Measurements from ENCODE around the gene SNX18. TPM values are rescaled to one million over a fixed set of nuclear protein-coding genes. Genes with fewer than 3 reads are reported as not detected.

Gene SNX18
- total and polyA plus RNA-seq, 10 of the 15 experiments (the other 5 are each of a cell fraction or from before 2014, with no cell fraction given), result 0.27 to 1.7 (median 0.47) TPM

GRCh38 chr5:54595721-54596120, 78.2 kb downstream of the SNX18 start (continued):
- no peak for TF ChIP-seq ZBTB11 (CRISPR knock-in tag; IDR thresholded peaks at IDR 0.05)

Other genes with a start within 250 kb of the SNX18 start
- 8.6 and 9.6 TPM in 2 replicates for gene ARL15, start 207.2 kb upstream of the SNX18 start, total RNA-seq (2014; rRNA removed)
- 9.2 and 12.4 TPM in 2 replicates for gene ARL15, start 207.2 kb upstream of the SNX18 start, total RNA-seq (2014; rRNA removed; fragmentation: Illumina TruSeq; extraction: Trizol)
- gene ARL15, start 207.2 kb upstream of the SNX18 start, total RNA-seq (2021), result 6.6 and 7.3 TPM in 2 replicates
- 11.0 and 11.9 TPM in 2 replicates for gene ARL15, start 207.2 kb upstream of the SNX18 start, polyA plus RNA-seq (2011; rRNA removed)
- 8.0 and 11.9 TPM in 2 replicates for gene ARL15, start 207.2 kb upstream of the SNX18 start, polyA plus RNA-seq (2014; fragmentation: Illumina TruSeq; extraction: Trizol)
- gene ARL15, start 207.2 kb upstream of the SNX18 start, polyA plus RNA-seq (2014; fragmentation: Nextera tagmentation; extraction: Ambion mirVana), result 1 to 10 TPM; 3.6 to 3.7 TPM
- gene ARL15, start 207.2 kb upstream of the SNX18 start, polyA plus RNA-seq (2014; rRNA removed), result 5.8 and 8.5 TPM in 2 replicates
- gene ARL15, start 207.2 kb upstream of the SNX18 start, polyA plus RNA-seq (2016; fragmentation: Nextera tagmentation; extraction: Ambion mirVana), result 1 to 10 TPM; 5.8 to 6.7 TPM
- gene HSPB3, start 62.1 kb upstream of the SNX18 start, total RNA-seq (2014; rRNA removed), result not detected in 2 replicates
- not detected in 2 replicates for gene HSPB3, start 62.1 kb upstream of the SNX18 start, total RNA-seq (2014; rRNA removed; fragmentation: Illumina TruSeq; extraction: Trizol)
- gene HSPB3, start 62.1 kb upstream of the SNX18 start, total RNA-seq (2021), result not detected in 2 replicates
- gene HSPB3, start 62.1 kb upstream of the SNX18 start, polyA plus RNA-seq (2011; rRNA removed), result 0.50 and 0.60 TPM in 2 replicates
- gene HSPB3, start 62.1 kb upstream of the SNX18 start, polyA plus RNA-seq (2014; fragmentation: Illumina TruSeq; extraction: Trizol), result not detected in 2 replicates
- gene HSPB3, start 62.1 kb upstream of the SNX18 start, polyA plus RNA-seq (2014; fragmentation: Nextera tagmentation; extraction: Ambion mirVana), result under 1 TPM; 0.11 to 0.29 TPM
- gene HSPB3, start 62.1 kb upstream of the SNX18 start, polyA plus RNA-seq (2014; rRNA removed), result 0.37 TPM in 1 of 2 replicates, not detected in the other
- gene HSPB3, start 62.1 kb upstream of the SNX18 start, polyA plus RNA-seq (2016; fragmentation: Nextera tagmentation; extraction: Ambion mirVana), result not detected